ENCODE measurements around the gene CRCP.

The CRCP gene

GRCh38 chr7:66202441-66202840, 87.8 kb downstream of the CRCP start:
- H3K4me3 ChIP-seq, result no peak overlapping the region
- TF ChIP-seq EZH2 (IDR thresholded peaks at IDR 0.05), result no peak
- no peak for TF ChIP-seq FOXP2 (optimal IDR thresholded peaks at IDR 0.05; ENCODE audit: control extremely low read depth, extremely low read length, insufficient read depth)
- no peak for TF ChIP-seq POLR2AphosphoS5 (IDR thresholded peaks at IDR 0.05; ENCODE audit: borderline replicate concordance, low read depth, low read length)
- H3K36me3 ChIP-seq (ENCODE audit: insufficient read depth, low read length), result no peaks in the 10 kb centered on the region
- H3K9ac ChIP-seq (ENCODE audit: insufficient read length), result no peak overlapping the region
- H3K9me3 ChIP-seq (ENCODE audit: low read depth, low read length), result no peaks in the 10 kb centered on the region
- no peak for DNase-seq (ENCODE audit: low read depth, low spot score)
- H3K27ac ChIP-seq, result no peak overlapping the region
